ENCODE results near the gene EXOSC2.
A peak's percentile ranks its signal among the peaks of the same experiment; 100 is the strongest.

Gene EXOSC2

GRCh38 chr9:130728721-130729120, 35.1 kb downstream of the EXOSC2 start:
- Histone ChIP-seq H3K4me3 (ENCODE audit: low read depth, low read length) (no peak overlapping the region), H3K36me3 (replicated peaks) (peaks cover 2% of the 10 kb centered on the region), H3K27me3 (replicated peaks) (no peaks in the 10 kb centered on the region), H3K27ac (peak overlapping the region; percentile 65)
- no peak for TF ChIP-seq CTCF (IDR thresholded peaks at IDR 0.05; ENCODE audit: low read depth, low read length, missing control alignments)
- no peak for DNase-seq
- in situ Hi-C loops (cut with HindIII; ENCODE audit: low pct_ligation_motif_present, low sequenced_read_pairs), result no loop called here

- in situ Hi-C loops (cut with HindIII; ENCODE audit: low pct_ligation_motif_present, low sequenced_read_pairs), result no loop called here
- no peaks in the 10 kb centered on the region for H3K27me3 ChIP-seq (replicated peaks)
- no peak overlapping the region for H3K27ac ChIP-seq
- no peak for TF ChIP-seq CTCF (IDR thresholded peaks at IDR 0.05; ENCODE audit: low read depth, low read length, missing control alignments)
- peaks cover 2% of the 10 kb centered on the region for H3K36me3 ChIP-seq (replicated peaks)
- no peak for DNase-seq
- H3K4me3 ChIP-seq (ENCODE audit: low read depth, low read length), result no peak overlapping the region
Measured at GRCh38 chr9:130729145-130729544, 35.6 kb downstream of the EXOSC2 start.

GRCh38 chr9:130731355-130731754, 37.8 kb downstream of the EXOSC2 start:
- Histone ChIP-seq H3K27me3 (replicated peaks) (no peaks in the 10 kb centered on the region), H3K27ac (no peak overlapping the region), H3K36me3 (replicated peaks) (peaks cover 2% of the 10 kb centered on the region), H3K4me3 (ENCODE audit: low read depth, low read length) (no peak overlapping the region)
- in situ Hi-C loops (cut with HindIII; ENCODE audit: low pct_ligation_motif_present, low sequenced_read_pairs), result no loop called here
- TF ChIP-seq CTCF (IDR thresholded peaks at IDR 0.05; ENCODE audit: low read depth, low read length, missing control alignments), result no peak
- DNase-seq, result no peak

GRCh38 chr9:130732136-130732535, 38.6 kb downstream of the EXOSC2 start:
- Histone ChIP-seq H3K36me3 (replicated peaks) (peaks cover 2% of the 10 kb centered on the region), H3K27me3 (replicated peaks) (no peaks in the 10 kb centered on the region), H3K4me3 (ENCODE audit: low read depth, low read length) (no peak overlapping the region), H3K27ac (peak overlapping the region; percentile 21)
- no peak for DNase-seq
- TF ChIP-seq CTCF (IDR thresholded peaks at IDR 0.05; ENCODE audit: low read depth, low read length, missing control alignments), result peak; percentile 35
- in situ Hi-C loops (cut with HindIII; ENCODE audit: low pct_ligation_motif_present, low sequenced_read_pairs), result no loop called here

GRCh38 chr9:130732793-130733221, 39.2 kb downstream of the EXOSC2 start:
- no peak for TF ChIP-seq CTCF (IDR thresholded peaks at IDR 0.05; ENCODE audit: low read depth, low read length, missing control alignments)
- no peak overlapping the region for H3K4me3 ChIP-seq (ENCODE audit: low read depth, low read length)
- H3K27me3 ChIP-seq (replicated peaks), result no peaks in the 10 kb centered on the region
- peak overlapping the region; percentile 2 for H3K27ac ChIP-seq
- no peak for DNase-seq
- in situ Hi-C loops (cut with HindIII; ENCODE audit: low pct_ligation_motif_present, low sequenced_read_pairs), result no loop called here
- peaks cover 2% of the 10 kb centered on the region for H3K36me3 ChIP-seq (replicated peaks)

GRCh38 chr9:130735566-130735965, 42.0 kb downstream of the EXOSC2 start:
- H3K27ac ChIP-seq, result no peak overlapping the region
- DNase-seq, result no peak
- peaks cover 4% of the 10 kb centered on the region for H3K36me3 ChIP-seq (replicated peaks)
- in situ Hi-C loops (cut with HindIII; ENCODE audit: low pct_ligation_motif_present, low sequenced_read_pairs), result no loop called here
- no peak for TF ChIP-seq CTCF (IDR thresholded peaks at IDR 0.05; ENCODE audit: low read depth, low read length, missing control alignments)
- no peaks in the 10 kb centered on the region for H3K27me3 ChIP-seq (replicated peaks)
- H3K4me3 ChIP-seq (ENCODE audit: low read depth, low read length), result no peak overlapping the region
